Left forelimb (tissue), 1 donor: ENCODE measurements around the gene LIPG.
"Not testable (repeated sequence)": the region's sequence is repeated elsewhere in the genome, so short reads cannot be mapped to it uniquely, and the experiment has no call there.

ENCODE experiments used
- DNase-seq: peaks from one replicate; pipeline ENCODE4 v3.0.0-alpha.2; 2018; ENCODE audit warnings: low spot score

Gene LIPG

GRCh38 chr18:49546719-49547273 lies 15.1 kb upstream of the LIPG start:
- DNase-seq: no peak

- DNase-seq: no peak
Measured at GRCh38 chr18:49547701-49548100, 14.2 kb upstream of the LIPG start.

- DNase-seq: no peak
Measured at GRCh38 chr18:49548229-49548636, 13.6 kb upstream of the LIPG start.

GRCh38 chr18:49550621-49551339 lies 11.1 kb upstream of the LIPG start:
- DNase-seq: no peak

- DNase-seq: no peak
Measured at GRCh38 chr18:49553003-49553402, 8.9 kb upstream of the LIPG start.

- no peak for DNase-seq
Measured at GRCh38 chr18:49555641-49556040, 6.2 kb upstream of the LIPG start.

GRCh38 chr18:49558356-49558755 lies 3.5 kb upstream of the LIPG start:
- no peak for DNase-seq

- not testable (repeated sequence) for DNase-seq
Measured at GRCh38 chr18:49559326-49559931, 2.4 kb upstream of the LIPG start.

GRCh38 chr18:49560277-49560623 lies 1.6 kb upstream of the LIPG start:
- no peak for DNase-seq

GRCh38 chr18:49560624-49561288 lies 1.1 kb upstream of the LIPG start:
- DNase-seq: peak; percentile 70

- DNase-seq: no peak
Measured at GRCh38 chr18:49562481-49563129, 748 bp downstream of the LIPG start.

GRCh38 chr18:49563130-49563540 lies 1.3 kb downstream of the LIPG start:
- DNase-seq: no peak

- DNase-seq: no peak
Measured at GRCh38 chr18:49563701-49564517, 2.1 kb downstream of the LIPG start.

GRCh38 chr18:49564518-49564834 lies 2.6 kb downstream of the LIPG start:
- DNase-seq: no peak

GRCh38 chr18:49565101-49565500 lies 3.2 kb downstream of the LIPG start:
- DNase-seq: no peak

- no peak for DNase-seq
Measured at GRCh38 chr18:49565612-49566011, 3.8 kb downstream of the LIPG start.

- DNase-seq: no peak
Measured at GRCh38 chr18:49566217-49566770, 4.4 kb downstream of the LIPG start.

- DNase-seq: no peak
Measured at GRCh38 chr18:49566985-49567384, 5.1 kb downstream of the LIPG start.

- no peak for DNase-seq
Measured at GRCh38 chr18:49569724-49570123, 7.9 kb downstream of the LIPG start.

- DNase-seq: no peak
Measured at GRCh38 chr18:49570836-49571235, 9.0 kb downstream of the LIPG start.

- DNase-seq: no peak
Measured at GRCh38 chr18:49572611-49573345, 10.9 kb downstream of the LIPG start.
